ENCODE measurements around the gene PRIMA1. TPM values are rescaled to one million over a fixed set of nuclear protein-coding genes. Genes with fewer than 3 reads are reported as not detected.
"Not testable (repeated sequence)": the region's sequence is repeated elsewhere in the genome, so short reads cannot be mapped to it uniquely, and the experiment has no call there.

The PRIMA1 gene
- total and polyA plus RNA-seq, 2 experiments from 2014 or later, result 0.53 to 5.7 TPM

GRCh38 chr14:93818857-93819256, 30.6 kb upstream of the PRIMA1 start:
- Histone ChIP-seq H3K4me3 (no peak overlapping the region), H3K9me3 (ENCODE audit: low read depth) (no peaks in the 10 kb centered on the region), H3K36me3 (no peaks in the 10 kb centered on the region), H3K4me1 (ENCODE audit: low read depth) (no peaks in the 10 kb centered on the region), H3K27ac (no peak overlapping the region), H3K27me3 (no peaks in the 10 kb centered on the region)
- TF ChIP-seq, protein P1, sequence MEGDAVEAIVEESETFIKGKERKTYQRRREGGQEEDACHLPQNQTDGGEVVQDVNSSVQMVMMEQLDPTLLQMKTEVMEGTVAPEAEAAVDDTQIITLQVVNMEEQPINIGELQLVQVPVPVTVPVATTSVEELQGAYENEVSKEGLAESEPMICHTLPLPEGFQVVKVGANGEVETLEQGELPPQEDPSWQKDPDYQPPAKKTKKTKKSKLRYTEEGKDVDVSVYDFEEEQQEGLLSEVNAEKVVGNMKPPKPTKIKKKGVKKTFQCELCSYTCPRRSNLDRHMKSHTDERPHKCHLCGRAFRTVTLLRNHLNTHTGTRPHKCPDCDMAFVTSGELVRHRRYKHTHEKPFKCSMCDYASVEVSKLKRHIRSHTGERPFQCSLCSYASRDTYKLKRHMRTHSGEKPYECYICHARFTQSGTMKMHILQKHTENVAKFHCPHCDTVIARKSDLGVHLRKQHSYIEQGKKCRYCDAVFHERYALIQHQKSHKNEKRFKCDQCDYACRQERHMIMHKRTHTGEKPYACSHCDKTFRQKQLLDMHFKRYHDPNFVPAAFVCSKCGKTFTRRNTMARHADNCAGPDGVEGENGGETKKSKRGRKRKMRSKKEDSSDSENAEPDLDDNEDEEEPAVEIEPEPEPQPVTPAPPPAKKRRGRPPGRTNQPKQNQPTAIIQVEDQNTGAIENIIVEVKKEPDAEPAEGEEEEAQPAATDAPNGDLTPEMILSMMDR (IDR thresholded peaks at IDR 0.05; ENCODE audit: low read depth, low read length), result no peak
- DNase-seq (ENCODE audit: low read depth in 1 of 2, low spot score in 1 of 2), result no peak

GRCh38 chr14:93811676-93812075, 23.4 kb upstream of the PRIMA1 start:
- Histone ChIP-seq H3K4me1 (ENCODE audit: low read depth) (no peaks in the 10 kb centered on the region), H3K27me3 (no peaks in the 10 kb centered on the region), H3K27ac (no peak overlapping the region), H3K36me3 (no peaks in the 10 kb centered on the region), H3K9me3 (ENCODE audit: low read depth) (no peaks in the 10 kb centered on the region), H3K4me3 (no peak overlapping the region)
- TF ChIP-seq, protein P1 (IDR thresholded peaks at IDR 0.05; ENCODE audit: low read depth, low read length), result no peak
- no peak for DNase-seq (ENCODE audit: low read depth in 1 of 2, low spot score in 1 of 2)

DNA sequence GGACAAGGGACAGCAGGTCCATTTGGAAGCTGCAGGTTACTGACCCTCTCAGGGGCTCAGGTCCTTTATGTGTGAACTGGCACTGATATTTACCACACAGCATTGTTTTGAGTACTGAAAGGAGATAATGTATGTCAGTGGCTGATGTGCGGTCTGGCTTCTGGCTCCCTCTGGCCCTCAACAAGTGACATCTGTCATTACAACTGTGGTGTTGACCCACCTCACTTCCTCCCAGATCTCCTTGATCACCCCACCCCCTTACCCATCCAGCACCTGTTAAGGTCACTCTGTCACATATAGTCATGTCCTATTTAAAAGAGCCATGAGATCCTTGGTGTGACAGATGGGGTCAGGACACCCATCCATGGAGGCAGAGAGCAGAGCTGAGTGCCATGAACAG, 22.7 kb upstream of the PRIMA1 start:
- Histone ChIP-seq H3K4me1 (ENCODE audit: low read depth) (no peaks in the 10 kb centered on the region), H3K36me3 (no peaks in the 10 kb centered on the region), H3K27ac (no peak overlapping the region), H3K9me3 (ENCODE audit: low read depth) (no peaks in the 10 kb centered on the region), H3K4me3 (no peak overlapping the region), H3K27me3 (no peaks in the 10 kb centered on the region)
- no peak for DNase-seq (ENCODE audit: low read depth in 1 of 2, low spot score in 1 of 2)
- TF ChIP-seq, protein P1 (IDR thresholded peaks at IDR 0.05; ENCODE audit: low read depth, low read length), result no peak

- H3K9me3 ChIP-seq (ENCODE audit: low read depth); H3K4me3 ChIP-seq; DNase-seq (ENCODE audit: low read depth in 1 of 2, low spot score in 1 of 2): not testable (repeated sequence)
These were observed 21.5 kb upstream of the PRIMA1 start for GRCh38 chr14:93809491-93810420.

DNA sequence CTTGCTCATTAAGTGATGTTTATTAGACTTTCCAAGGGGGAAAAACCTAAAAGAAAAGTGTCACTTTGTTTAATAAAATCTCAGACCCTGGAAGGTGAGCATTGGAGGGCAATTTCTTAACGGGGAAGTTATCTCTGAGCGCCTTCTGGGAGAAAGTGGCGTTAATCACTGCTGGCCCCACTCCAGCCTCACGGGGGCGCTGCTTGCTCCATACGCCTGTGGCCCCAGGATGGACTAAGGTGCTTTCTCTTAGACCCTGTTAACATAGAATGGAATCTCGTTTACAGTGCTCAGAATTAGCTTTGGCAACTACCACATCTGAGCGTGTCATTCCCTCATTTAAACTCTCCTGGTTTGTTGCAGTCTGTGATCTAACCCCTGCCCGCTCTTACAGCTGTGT, 16.4 kb upstream of the PRIMA1 start:
- Histone ChIP-seq H3K9me3 (ENCODE audit: low read depth) (no peaks in the 10 kb centered on the region), H3K4me3 (no peak overlapping the region), H3K36me3 (no peaks in the 10 kb centered on the region), H3K27me3 (no peaks in the 10 kb centered on the region), H3K4me1 (ENCODE audit: low read depth) (no peaks in the 10 kb centered on the region), H3K27ac (no peak overlapping the region)
- DNase-seq (ENCODE audit: low read depth in 1 of 2, low spot score in 1 of 2), result no peak
- TF ChIP-seq, protein P1 (IDR thresholded peaks at IDR 0.05; ENCODE audit: low read depth, low read length), result no peak

More at GRCh38 chr14:93809491-93810420, 21.5 kb upstream of the PRIMA1 start:
- not testable (repeated sequence) for H3K27ac ChIP-seq; H3K36me3 ChIP-seq; H3K4me1 ChIP-seq (ENCODE audit: low read depth); H3K27me3 ChIP-seq
